Inflammatory macrophage (primary cell): Measurements from ENCODE around the gene ERGIC1.

ENCODE experiments used
- DNase-seq, 2 donors: peaks; one replicate each; pipeline ENCODE4 v3.0.0-alpha.2; 2020 to 2022

ERGIC1 gene

DNA sequence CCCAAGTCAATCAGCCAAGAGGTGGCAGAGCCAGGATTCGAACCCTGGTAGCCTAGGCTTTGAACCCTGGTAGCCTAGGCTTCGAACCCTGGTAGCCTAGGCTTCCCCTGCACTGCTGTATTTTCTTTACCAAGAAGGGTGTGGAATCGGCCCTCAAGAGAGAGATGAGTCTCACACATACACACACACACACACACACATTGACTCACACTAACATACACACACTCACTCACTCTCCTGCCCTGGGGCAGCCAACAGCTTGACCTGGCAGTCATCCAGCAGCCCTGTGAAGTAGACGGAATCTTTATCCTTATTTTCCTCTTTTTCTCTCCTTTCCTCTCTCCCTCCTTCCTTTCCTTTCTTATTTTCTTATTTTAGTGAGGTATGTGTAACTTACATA is 69.7 kb downstream of the ERGIC1 start:
- no peak for DNase-seq

DNA sequence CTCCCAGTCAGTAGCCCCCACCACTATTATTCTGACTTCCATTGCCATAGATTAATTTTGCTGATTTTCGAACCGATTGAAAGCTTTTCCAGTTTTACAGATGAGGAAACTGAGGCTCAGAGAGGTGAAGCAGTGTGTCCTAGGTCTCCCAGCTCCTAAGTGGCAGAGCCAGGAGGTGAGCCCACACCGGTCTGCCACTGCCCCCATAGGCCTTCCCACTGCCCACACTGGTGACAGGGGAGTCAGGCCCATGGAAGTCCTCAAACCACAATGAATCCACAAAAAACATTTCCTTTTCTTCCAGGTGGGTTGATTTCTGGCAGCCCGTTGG is 70.2 kb downstream of the ERGIC1 start:
- DNase-seq = no peak

DNA sequence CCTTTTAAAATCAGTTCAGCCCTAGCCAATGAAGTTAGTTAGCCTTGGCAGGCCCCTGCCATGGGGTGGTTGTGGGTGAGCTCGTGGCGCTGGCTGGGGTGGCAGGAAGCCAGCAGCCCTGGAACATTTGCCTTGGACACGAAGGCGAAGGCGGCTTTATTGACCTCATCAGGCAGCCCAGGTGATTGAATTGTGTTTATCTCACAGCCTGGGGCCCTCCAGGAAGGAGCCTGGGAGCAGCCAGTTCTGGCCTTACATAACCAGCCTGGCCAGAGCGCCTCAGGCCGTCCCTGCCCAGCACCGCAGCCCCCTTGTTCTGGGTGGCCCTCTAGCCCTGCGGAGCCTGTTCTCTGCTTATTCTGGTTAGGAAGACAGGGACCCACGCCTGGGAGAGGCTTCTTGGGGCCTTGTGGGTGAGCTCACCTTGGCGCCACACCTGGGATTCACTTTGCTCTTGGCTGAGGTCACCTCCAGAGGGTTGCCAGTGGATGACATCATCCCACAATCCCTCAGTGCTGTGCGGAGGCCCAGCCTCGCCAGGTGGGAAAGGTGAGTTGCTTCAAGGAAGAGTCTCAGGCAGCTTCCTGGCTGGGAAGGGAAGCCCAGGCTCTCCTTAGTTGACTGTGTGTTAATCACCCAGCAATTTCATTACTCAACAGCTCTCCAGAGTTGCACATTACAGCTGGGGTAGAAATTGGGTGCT is 70.7 kb downstream of the ERGIC1 start:
- no peak for DNase-seq

DNA sequence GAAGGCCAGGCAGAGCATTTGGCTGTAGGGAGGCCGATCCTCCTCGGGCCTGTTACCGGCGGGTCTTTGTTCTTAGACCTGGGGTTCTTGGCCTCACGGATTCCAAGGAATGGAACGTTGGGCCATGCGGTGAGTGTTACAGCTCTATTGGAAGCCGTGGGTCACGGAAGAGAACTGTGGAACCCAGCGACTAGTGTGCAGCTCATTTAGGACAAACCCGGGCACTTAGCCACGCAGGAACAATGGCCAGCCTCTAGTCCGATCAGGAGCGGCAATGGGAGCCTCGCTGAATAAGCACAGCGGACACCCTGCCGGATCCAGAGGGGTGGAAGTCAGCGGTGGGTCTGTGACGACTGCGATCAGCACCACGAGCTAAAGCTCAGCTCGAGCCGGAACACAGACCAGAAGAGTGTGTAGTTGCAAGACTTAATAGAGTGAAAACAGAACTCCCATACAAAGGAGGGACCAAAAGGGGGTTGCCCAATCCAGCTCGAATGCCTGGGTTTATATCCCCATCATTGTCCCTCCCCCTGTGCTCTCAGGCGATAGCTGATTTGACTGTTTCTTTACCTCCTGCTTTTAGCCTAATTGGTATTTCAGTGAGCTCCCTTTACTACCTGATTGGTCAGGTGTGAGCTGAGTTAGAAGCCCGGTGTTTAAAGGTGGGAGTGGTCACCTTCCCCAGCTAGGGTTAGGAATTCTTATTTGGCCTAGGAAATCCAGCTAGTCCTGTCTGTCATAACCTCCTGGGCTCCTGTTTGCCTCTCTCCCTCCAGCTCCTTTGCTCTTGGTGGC is 71.5 kb downstream of the ERGIC1 start:
- no peak for DNase-seq

DNA sequence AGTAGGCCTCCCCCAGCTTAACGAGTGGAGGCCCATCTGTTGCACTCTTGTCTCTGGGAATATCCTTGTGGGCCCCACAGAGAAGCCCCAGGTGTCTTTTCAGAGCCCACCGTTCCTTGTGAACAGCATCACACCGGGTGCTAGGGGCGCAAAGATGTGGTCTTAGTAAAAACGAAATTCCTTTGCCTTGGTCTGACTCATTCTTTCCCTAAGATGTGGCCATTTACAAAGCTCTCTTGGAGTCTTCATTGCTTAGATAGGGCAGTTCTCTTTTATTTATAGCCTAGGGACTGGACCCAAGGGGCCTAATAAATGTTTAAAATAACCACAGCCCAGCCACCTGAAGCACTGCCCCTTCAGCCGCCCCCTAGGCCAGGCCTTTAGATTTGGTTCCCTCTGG is 72.4 kb downstream of the ERGIC1 start:
- no peak for DNase-seq

DNA sequence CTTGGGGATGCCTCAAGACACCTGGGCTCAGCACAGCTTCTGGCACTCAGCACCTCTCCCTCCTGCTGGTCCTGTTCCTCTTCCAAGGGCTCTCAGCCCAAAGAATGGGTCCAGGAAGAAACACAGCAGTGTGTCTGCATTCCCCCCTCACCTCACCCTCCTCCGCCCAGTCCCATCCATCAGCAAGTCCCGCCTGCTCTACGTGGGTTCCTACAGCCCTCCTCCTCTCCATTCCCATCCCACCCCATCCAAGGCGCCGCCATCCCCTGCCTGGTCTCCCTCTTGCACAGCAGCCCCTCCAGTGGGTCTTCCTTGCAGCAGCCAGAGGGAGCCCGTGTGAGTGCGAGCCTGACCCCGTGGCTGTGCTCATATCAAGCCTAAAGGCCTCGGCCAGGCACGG is 72.8 kb downstream of the ERGIC1 start:
- DNase-seq = no peak

DNA sequence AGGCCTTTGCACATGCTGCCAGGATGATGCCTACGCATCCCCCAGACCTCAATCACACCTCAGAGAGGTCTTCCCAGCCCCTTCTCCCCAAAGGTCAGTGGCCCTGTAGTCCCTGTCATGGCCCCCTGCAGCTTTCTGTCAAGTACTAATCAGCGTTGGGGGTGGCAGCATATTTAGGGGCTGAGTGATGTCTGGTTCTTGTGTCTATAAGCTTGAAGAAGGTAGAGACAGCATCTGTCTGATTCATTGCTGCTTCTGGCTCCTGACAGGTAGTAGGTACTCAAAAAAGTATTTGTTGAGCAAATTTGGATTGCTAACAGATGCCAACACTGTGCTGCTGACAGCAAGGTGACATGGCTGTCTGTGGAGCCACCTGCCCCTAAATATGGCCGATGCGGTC is 73.6 kb downstream of the ERGIC1 start:
- no peak for DNase-seq

DNA sequence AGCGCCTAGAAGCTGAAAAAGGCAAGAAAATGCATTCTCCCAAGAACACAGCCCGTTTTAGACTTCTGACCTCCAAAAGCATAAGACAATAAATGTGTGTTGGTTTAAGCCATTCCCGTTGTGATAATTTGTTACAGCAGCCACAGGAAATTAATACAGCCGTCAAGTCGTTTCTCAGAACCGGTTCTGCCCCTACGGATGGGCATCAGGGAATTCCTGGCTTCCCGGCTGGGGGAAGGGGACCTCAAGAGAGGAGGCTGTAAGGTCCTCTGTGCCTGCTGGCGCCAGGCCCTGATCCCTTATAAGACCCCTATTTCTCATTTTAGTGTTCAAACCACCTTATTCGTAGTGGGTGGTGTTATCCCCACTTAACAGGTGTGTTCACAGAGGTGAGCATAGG is 74.6 kb downstream of the ERGIC1 start:
- DNase-seq = no peak

DNA sequence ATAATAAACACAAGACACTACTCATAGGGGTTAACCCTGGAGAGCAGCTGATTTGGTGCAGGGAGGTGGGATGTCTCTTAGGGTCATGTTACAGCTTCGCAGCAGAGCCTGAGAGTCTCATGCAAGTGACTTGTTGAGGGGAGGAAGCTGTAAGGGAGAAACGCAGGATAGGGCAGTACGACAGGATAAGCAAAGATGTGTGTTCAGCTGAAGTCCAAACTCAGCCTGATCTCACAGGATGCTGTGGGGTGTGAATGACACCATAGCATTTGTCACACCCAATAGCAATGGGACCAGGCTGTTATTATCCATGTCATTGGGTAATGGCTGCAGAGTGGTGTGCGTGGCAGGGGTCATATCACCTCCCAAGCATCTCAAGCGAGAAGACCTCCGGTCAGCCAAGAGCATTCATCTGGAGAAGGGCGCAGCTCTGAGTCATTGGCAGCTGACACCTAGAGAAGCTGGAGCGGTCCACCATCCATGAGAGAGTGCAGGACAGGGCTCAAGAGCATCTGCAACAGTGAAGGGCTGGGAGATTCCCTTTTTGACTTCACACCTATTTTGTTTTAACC is 76.0 kb downstream of the ERGIC1 start:
- no peak for DNase-seq

DNA sequence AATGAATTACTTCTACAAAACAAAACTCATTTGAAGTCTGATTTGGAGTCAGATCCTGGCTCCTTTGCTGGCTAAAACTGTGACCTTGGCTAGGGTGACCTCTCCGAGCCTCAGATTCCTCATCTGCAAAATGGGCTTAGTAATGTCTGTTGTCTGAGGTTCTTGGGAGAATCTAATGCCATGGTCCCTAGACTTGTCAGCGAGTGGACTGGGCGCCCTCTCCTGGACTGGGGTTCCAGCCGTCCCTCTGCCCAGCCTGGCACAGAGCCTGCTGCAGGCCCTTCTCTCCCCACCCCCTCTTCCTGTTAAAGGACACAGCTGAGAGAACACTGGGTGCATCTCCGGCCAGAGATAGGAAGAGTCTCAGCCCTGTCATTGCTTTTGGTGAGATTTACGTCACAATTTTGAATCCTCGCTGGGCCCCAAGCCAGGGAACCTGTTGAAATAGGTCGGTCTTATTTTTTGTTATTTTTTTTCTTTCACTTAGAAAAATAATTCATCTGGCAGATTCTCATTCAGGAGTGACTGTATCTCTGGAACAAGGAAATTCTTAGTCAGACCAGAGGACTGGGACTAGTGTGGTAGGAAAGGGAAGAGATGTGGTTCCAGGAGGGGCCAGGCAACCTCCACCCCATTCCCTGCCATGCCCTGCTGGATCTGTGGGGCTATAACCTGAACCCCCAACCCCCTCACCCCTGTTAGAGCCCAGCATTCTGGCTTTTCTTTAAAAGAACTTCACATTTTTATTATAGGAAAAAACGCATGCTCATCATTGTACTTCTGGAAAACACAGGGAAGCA is 77.0 kb downstream of the ERGIC1 start:
- DNase-seq = peak; percentile 80

DNA sequence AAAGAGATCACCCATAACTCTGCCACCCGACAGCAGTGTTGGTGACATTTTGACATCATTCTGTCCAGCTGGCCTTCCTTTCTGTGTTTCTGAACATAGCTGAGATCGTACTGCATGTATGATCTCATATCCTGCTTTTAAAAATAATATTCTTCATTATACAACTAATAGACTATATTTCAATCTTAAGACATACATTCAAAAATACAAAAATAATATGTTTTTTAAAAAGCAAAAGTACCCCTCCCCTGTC is 77.5 kb downstream of the ERGIC1 start:
- no peak for DNase-seq

DNA sequence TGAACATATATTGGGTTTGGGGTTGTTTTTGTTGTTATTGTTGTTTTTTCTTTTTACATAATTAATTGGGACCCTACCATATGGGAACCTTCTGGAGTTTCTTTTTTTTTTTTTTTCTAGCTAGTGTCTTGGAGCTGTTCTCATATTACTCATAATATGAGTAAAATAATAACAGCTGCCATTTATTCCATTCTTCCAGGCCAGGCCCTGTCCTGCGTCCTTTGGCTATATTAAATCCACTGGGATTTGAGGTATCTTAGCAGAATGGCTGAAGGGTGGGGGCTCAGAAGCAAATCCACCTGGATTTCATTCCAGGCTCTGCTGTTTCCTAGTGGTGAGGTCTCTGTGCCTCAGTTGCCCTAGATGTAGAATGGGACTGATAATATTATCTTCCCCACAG is 77.9 kb downstream of the ERGIC1 start:
- no peak for DNase-seq

DNA sequence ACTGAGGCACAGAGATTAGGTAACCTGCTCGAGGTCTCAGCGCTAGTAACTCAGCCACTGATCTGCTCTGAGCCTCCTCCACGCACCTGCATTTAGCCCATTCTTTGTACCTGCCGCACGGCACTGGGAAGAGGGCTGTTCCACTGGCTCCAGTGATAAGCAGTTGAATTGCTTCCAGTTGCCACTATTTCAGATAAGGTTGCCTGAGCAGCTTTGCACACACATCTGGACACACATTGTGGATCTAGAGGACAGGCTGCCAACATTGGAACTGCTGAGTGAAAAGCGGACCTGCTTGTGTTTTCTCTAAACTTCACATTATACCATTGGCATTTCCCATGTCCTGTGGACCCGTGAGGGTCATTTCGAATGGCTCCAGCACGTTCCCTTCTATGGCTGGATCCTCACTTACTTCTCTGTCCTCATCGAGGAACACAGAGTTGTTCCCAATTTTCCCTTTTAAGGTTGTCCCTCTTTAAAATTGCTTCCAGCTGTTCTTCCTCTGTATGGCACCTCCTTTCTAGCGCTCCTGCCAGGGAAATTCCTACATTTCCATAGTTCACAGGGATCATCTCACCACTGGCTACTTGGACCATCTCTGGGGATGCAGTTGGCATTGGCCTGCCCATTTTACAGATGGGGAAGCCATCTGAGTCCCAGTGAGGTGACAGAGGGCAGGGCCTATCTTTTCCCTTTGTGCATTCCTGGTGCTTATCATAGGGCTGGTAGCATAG is 79.2 kb downstream of the ERGIC1 start:
- DNase-seq = no peak

DNA sequence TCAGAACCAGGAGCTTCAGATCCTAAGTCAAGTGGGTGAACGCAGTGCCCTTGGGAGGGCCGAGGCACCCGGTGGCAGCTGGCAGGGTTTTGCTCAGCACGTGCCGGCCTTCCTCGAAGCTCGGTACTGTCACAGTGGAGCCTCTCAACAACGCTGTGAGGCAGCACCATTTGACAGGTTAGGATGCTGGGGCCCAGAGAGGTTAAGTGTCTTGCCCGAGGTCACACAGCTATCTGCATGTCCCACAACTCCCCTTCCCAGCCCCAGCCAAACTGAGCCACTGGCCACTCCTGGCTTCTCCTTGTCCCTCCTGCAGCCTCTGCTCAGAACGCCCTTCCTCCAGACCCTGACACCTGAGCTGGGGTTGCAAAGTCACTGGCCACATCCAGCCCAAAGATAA is 81.5 kb downstream of the ERGIC1 start:
- no peak for DNase-seq

DNA sequence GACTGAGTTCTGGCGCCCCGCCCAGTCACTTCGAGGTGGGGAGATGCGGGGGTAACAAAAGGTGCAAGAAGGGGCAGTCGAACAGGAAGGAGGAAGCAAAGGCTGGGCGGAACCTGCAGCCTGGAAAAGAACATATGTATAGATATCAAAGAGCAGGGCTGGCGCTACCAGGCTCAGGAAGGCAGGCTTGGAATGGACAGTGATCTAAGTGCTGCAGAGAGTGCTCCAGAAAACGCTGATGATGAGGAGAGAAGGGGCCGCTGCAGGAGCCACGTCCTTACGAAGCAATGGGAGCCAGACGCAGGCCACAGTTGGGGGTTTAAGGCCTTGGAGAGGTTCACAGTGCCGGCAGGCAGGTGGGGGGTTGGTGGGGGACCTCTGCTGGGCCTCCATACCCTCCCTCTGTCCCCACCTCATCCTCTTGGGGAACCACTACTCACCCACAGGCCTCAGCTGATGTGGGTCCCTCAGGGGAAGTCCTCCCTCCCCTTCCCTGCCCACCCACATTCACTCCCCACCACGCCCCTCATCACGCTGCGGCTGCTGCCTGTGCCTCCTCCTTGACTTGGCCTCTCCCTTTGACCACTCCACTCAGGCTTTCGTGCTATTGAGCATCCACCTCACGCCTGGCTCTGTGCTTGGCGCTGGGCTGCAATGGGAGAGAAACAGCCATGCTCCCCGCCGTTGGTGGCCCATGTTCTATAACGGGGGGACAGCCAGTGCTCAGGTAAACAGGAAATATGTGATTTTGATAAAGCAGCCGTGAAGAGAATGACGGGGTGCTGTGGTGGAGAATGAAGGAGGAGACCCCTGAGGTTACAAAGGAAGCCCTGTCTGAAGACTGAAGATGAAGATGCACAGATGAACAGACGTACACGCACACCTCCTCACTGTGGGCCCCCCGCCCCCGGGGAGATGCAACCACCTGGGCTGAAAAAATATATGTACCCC is 84.6 kb downstream of the ERGIC1 start:
- DNase-seq = peak; percentile 12 to 55

DNA sequence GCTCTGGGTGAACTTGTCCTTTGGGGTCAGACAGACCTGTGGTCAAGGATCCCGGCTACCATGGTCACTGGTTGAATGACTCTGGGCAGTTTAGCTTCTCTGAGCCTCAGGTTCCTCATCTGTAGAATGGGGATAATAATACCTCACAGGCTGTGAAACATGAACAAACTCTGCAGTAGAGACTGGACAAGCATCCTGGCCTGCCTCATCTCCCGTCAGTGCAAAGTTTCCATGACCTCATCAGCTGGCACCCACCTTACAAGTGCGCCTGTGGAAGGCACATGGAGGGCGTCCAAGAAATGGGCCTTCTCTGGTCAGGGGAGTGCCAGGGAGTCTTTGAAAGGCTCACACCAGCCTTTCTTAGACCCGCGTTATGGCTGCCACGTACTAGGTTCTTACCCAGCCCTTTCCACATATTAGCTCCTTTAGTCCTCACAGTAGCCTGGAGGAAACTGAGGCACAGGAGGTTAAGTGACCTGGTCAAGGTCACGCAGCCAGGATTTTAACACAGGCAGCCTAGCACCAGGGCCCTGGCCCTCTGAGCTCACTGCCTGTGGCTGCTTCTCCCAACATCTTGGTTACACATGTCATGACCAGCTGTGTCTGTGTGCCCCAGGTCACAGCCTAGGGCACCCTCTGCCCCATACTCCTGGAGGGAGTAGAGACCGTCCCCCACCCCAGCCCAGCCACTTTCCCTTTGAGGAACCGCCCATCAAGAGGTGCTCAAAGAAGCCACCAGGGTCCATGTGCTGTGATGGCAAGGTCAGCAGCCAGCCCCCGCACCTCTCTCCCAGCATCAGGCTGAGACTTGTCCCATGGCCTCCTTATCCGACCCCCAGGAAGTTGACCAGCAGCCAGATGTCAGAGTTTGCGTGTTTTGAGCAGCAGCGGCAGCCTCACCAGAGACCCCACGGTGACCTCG is 85.7 kb downstream of the ERGIC1 start:
- no peak for DNase-seq

DNA sequence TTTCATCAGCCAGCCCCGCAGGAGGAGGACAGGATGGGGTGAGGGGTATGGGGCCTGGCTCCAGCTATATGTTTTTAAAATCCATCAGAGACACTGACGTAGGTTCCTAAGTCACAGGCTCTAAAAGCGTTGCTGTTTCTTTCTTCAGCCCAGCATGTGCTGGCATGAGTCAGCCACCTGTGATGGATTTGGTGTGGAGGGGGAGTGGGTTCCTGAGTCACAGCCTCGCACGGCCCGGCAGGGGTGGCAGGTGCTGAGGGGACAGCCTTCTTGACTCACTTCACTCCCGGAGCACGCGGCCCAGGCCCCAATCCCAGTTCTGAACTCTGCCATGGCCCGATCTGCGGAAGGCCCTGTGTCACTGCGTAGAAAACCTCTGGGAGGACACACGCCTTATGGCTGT is 86.4 kb downstream of the ERGIC1 start:
- DNase-seq = no peak

DNA sequence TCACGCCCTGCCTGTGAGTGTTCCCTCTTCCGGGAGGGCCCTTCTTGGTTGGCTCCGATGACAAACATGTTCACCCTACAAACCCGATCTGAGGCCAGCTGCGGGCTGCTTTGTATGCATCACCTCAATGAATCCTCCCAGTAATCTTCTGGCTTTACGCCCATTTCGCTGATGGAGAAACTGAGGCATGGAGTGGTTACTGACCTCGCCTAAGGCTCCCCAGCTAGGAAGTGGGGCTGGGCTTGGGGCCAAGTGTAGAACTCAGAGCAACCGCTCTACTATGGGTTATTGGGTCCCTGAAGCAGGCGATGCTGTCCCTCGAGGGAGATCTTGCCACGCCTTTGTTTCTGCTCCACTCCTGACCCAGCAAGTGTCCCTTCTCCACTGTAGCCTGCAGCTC is 86.9 kb downstream of the ERGIC1 start:
- no peak for DNase-seq

DNA sequence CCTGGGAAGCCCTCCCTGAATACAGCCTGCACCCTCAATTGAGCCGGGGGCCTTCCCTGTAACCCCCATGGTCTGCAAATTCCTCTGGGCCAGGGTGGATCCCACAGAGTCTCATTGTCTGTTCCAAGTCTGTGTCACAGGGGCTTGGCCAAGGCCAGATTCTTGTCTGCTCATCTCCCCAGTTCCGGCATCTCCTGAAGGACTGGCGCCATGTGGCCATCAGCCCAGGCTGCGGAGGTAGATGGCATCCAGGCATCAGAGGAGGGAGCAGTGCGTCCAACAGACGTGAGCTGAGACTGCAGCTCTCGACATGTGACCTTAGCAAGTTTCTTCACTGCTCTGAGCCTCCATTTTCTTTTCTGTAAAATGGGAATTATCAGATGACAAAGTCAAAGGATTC is 87.9 kb downstream of the ERGIC1 start:
- DNase-seq = no peak

DNA sequence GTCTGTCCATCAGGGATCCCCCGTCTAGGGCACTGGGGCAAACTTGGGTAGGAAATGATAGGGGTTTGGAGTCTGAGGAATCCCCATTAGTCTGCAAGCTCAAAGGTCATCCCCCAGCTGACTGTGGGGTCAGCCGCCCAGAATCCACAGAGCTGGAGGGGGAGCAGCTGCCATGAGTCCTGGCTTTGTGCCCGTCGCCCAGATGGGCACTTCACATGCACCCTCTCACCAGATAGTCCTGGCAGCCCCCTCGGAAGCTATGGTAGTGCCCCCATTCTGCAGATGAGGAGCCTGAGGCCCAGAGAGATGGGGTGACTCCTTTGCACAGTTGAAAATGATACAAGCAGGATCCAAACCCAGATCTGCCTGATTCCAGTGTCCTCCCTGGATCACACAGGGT is 89.5 kb downstream of the ERGIC1 start:
- DNase-seq = no peak
